ENCODE data around the gene SCAPER.

SCAPER gene

GRCh38 chr15:76905013-76905839 lies at the start of gene SCAPER:
TSS of gene SCAPER (minus strand) at chr15:76905340. CDS start at chr15:76883817, 21,523 bp downstream.
- DNase-seq = peak; percentile 71

GRCh38 chr15:76954744-76955143 lies 49.6 kb upstream of the SCAPER start:
- DNase-seq = no peak

- no peak for DNase-seq
Measured at GRCh38 chr15:76953913-76954312, 48.8 kb upstream of the SCAPER start.

GRCh38 chr15:76951220-76951619 lies 46.1 kb upstream of the SCAPER start:
- DNase-seq = no peak

- no peak for DNase-seq
Measured at GRCh38 chr15:76947454-76947853, 42.3 kb upstream of the SCAPER start.

- DNase-seq = no peak
Measured at GRCh38 chr15:76945494-76946093, 40.5 kb upstream of the SCAPER start.

GRCh38 chr15:76942331-76942730 lies 37.2 kb upstream of the SCAPER start:
- DNase-seq = no peak

- DNase-seq = no peak
Measured at GRCh38 chr15:76941636-76942035, 36.5 kb upstream of the SCAPER start.

- DNase-seq = no peak
Measured at GRCh38 chr15:76939715-76940114, 34.6 kb upstream of the SCAPER start.

GRCh38 chr15:76938752-76939151 lies 33.6 kb upstream of the SCAPER start:
- DNase-seq = no peak

GRCh38 chr15:76936671-76937070 lies 31.5 kb upstream of the SCAPER start:
- no peak for DNase-seq

GRCh38 chr15:76935620-76936019 lies 30.5 kb upstream of the SCAPER start:
- peak; percentile 13 for DNase-seq

GRCh38 chr15:76932135-76932966 lies 27.2 kb upstream of the SCAPER start:
- no peak for DNase-seq

GRCh38 chr15:76931397-76932134 lies 26.4 kb upstream of the SCAPER start, which contains the start of gene RCN2:
TSS of gene RCN2 (plus strand) at chr15:76931749. CDS start at chr15:76931842, 93 bp downstream.
- DNase-seq = peak; percentile 71

- no peak for DNase-seq
Measured at GRCh38 chr15:76930831-76931396, 25.8 kb upstream of the SCAPER start.

- no peak for DNase-seq
Measured at GRCh38 chr15:76929011-76929760, 24.0 kb upstream of the SCAPER start.

- DNase-seq = no peak
Measured at GRCh38 chr15:76928201-76928600, 23.1 kb upstream of the SCAPER start.

GRCh38 chr15:76916369-76916768 lies 11.2 kb upstream of the SCAPER start:
- no peak for DNase-seq

GRCh38 chr15:76913737-76914136 lies 8.6 kb upstream of the SCAPER start:
- DNase-seq = no peak

GRCh38 chr15:76912430-76912829 lies 7.3 kb upstream of the SCAPER start:
- no peak for DNase-seq

- DNase-seq = no peak
Measured at GRCh38 chr15:76905855-76906254, 715 bp upstream of the SCAPER start.
